Naive B cell (primary cell): ENCODE measurements around the gene MTHFD1. TPM values are rescaled to one million over a fixed set of nuclear protein-coding genes. Genes with fewer than 3 reads are reported as not detected.
A peak's percentile ranks its signal among the peaks of the same experiment; 100 is the strongest.

Experiments
- ATAC-seq, 2 donors: fragments of 150-1000 bp; cut with Tn5 transposase; 2 replicates each; pipeline ENCODE4 v1.10.0; 2021; ENCODE audit warnings: low read depth in 2 of 2, mild to moderate bottlenecking in 2 of 2, moderate library complexity in 2 of 2
- DNase-seq: peaks from one replicate; pipeline ENCODE4 v3.0.0; 2022
- H3K27ac Mint-ChIP-seq, 6 donors: one replicate each; pipeline ENCODE4 v1.8.0; 2020 to 2022; ENCODE audit warnings: mild to moderate bottlenecking in 6 of 6, mixed read lengths in 6 of 6, moderate library complexity in 5 of 6, inconsistent platforms in 2 of 6
- H3K27me3 Mint-ChIP-seq, 3 donors: one replicate each; pipeline ENCODE4 v1.8.0; 2021 to 2022; ENCODE audit warnings: mixed read lengths in 3 of 3, mild to moderate bottlenecking in 1 of 3
- H3K36me3 Mint-ChIP-seq, 2 donors: one replicate each; pipeline ENCODE4 v1.8.0; 2020 to 2022; ENCODE audit warnings: mixed read lengths in 2 of 2, inconsistent platforms in 1 of 2, mild to moderate bottlenecking in 1 of 2
- H3K4me1 Mint-ChIP-seq, 3 donors: one replicate each; pipeline ENCODE4 v1.8.0; 2020 to 2022; ENCODE audit warnings: mixed read lengths in 3 of 3, inconsistent platforms in 1 of 3, mild to moderate bottlenecking in 1 of 3, moderate library complexity in 1 of 3
- H3K4me3 Mint-ChIP-seq, 8 donors: one replicate each; pipeline ENCODE4 v1.8.0; 2020 to 2022; ENCODE audit warnings: mild to moderate bottlenecking in 8 of 8, mixed read lengths in 8 of 8, moderate library complexity in 8 of 8, inconsistent platforms in 2 of 8
- H3K9me3 Mint-ChIP-seq, 7 donors: one replicate each; pipeline ENCODE4 v1.8.0; 2020 to 2022; ENCODE audit warnings: mixed read lengths in 7 of 7, mild to moderate bottlenecking in 5 of 7, inconsistent platforms in 2 of 7, moderate library complexity in 1 of 7
- polyA plus RNA-seq, 6 donors: library from polyadenylated mRNA; unstranded; fragments of 300-500 nt; fragmentation: Illumina TruSeq; gene quantifications; one replicate each; pipeline ENCODE4 v1.2.3, GENCODE V29; 2021; ENCODE audit warnings: low read depth in 6 of 6

Gene MTHFD1
- polyA plus RNA-seq, 6 donors from 2014 or later: 44.1 to 74.7 (median 60.2) TPM

GRCh38 chr14:64412237-64412636 is 24.1 kb downstream of the MTHFD1 start:
- Mint-ChIP-seq H3K36me3 (peaks cover 0 to 26% of the 10 kb centered on the region in 2 donors), H3K27me3 (no peaks in the 10 kb centered on the region), H3K9me3 (no peaks in the 10 kb centered on the region), H3K4me3 (no peak overlapping the region), H3K27ac (no peak overlapping the region), H3K4me1 (peaks cover 0 to 11% (median 5%) of the 10 kb centered on the region in 3 donors)
- no peak for ATAC-seq
- no peak for DNase-seq

DNA sequence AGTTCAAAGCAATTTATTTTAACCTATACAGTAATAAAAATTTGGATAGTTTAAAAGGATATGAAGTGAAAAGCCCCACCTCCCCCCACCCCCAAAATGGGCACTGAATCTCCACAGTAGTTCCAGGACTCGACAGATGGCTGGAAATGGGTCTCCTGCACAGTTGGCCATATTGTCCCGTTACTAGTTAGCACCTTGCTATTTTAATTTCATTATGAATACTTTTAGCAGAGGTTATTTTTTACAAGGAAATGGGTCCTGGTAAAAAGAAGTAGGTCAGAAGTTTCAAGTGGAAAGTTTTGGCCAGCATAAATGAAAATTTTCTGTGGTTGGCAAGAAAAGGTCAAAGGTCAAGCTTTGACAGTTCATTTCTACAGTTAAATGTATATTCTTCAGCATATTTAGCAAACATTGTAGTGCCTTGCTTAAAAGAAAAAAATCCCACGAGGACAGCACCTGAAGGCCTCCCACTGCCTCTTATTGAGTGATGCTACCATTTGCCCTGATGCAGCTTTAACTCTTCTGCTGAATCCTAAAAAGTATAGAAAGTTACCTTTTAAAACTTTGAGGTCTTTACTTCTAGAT is 28.3 kb downstream of the MTHFD1 start:
- Mint-ChIP-seq H3K4me3 (no peak overlapping the region), H3K9me3 (no peaks in the 10 kb centered on the region), H3K4me1 (no peaks in the 10 kb centered on the region), H3K27ac (no peak overlapping the region), H3K36me3 (peaks cover 8 to 38% of the 10 kb centered on the region in 2 donors), H3K27me3 (no peaks in the 10 kb centered on the region)
- no peak for ATAC-seq
- DNase-seq: no peak

GRCh38 chr14:64417055-64417770 is 29.1 kb downstream of the MTHFD1 start:
- H3K36me3 Mint-ChIP-seq: peaks cover 8 to 30% of the 10 kb centered on the region in 2 donors
- no peaks in the 10 kb centered on the region for H3K27me3 Mint-ChIP-seq
- H3K9me3 Mint-ChIP-seq: no peaks in the 10 kb centered on the region
- H3K4me3 Mint-ChIP-seq: no peak overlapping the region
- peak overlapping the region in 1 of 6 donors; percentile 49 for H3K27ac Mint-ChIP-seq
- DNase-seq (no peak), ATAC-seq (no peak)
- H3K4me1 Mint-ChIP-seq: no peaks in the 10 kb centered on the region

- no peaks in the 10 kb centered on the region for H3K4me1 Mint-ChIP-seq
- H3K9me3 Mint-ChIP-seq: no peaks in the 10 kb centered on the region
- H3K36me3 Mint-ChIP-seq: peaks cover 8 to 30% of the 10 kb centered on the region in 2 donors
- H3K27me3 Mint-ChIP-seq: no peaks in the 10 kb centered on the region
- H3K4me3 Mint-ChIP-seq: no peak overlapping the region
- H3K27ac Mint-ChIP-seq: peak overlapping the region in 1 of 6 donors; percentile 49
- ATAC-seq (no peak), DNase-seq (no peak)
Measured at GRCh38 chr14:64417771-64418125, 29.6 kb downstream of the MTHFD1 start.

- no peaks in the 10 kb centered on the region for H3K9me3 Mint-ChIP-seq
- peaks cover 8 to 34% of the 10 kb centered on the region in 2 donors for H3K36me3 Mint-ChIP-seq
- DNase-seq (no peak), ATAC-seq (no peak)
- H3K4me3 Mint-ChIP-seq: no peak overlapping the region
- no peak overlapping the region for H3K27ac Mint-ChIP-seq
- H3K4me1 Mint-ChIP-seq: no peaks in the 10 kb centered on the region
- H3K27me3 Mint-ChIP-seq: no peaks in the 10 kb centered on the region
Measured at GRCh38 chr14:64419003-64419402, 30.9 kb downstream of the MTHFD1 start.

- ATAC-seq (no peak), DNase-seq (no peak)
- H3K27ac Mint-ChIP-seq: peak overlapping the region in 2 of 6 donors; percentile 57 to 75
- H3K4me1 Mint-ChIP-seq: no peaks in the 10 kb centered on the region
- peaks cover 8 to 39% of the 10 kb centered on the region in 2 donors for H3K36me3 Mint-ChIP-seq
- no peak overlapping the region for H3K4me3 Mint-ChIP-seq
- no peaks in the 10 kb centered on the region for H3K27me3 Mint-ChIP-seq
- no peaks in the 10 kb centered on the region for H3K9me3 Mint-ChIP-seq
Measured at GRCh38 chr14:64421166-64421565, 33.0 kb downstream of the MTHFD1 start.

DNA sequence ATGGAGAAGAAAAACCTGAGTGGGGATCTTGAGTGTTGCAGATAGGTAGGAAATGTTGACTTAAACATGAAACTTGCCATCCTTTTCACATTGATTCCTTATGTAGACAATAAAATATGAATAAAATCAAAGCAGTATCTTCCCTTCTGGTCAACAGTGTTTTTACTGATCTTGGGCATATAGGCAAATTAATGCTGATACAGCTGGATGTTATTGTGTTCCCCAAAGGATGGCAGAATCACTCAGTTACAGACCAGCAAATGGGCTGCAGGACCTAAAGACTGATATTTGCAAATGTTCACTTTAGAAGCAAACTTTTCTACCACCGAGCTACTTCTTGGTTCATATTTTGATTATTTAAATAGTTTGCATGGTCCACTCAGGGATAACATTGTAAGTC is 33.9 kb downstream of the MTHFD1 start:
- DNase-seq (no peak), ATAC-seq (no peak)
- Mint-ChIP-seq H3K4me3 (no peak overlapping the region), H3K27me3 (no peaks in the 10 kb centered on the region), H3K9me3 (no peaks in the 10 kb centered on the region), H3K4me1 (no peaks in the 10 kb centered on the region), H3K27ac (no peak overlapping the region), H3K36me3 (peaks cover 8 to 42% of the 10 kb centered on the region in 2 donors)

DNA sequence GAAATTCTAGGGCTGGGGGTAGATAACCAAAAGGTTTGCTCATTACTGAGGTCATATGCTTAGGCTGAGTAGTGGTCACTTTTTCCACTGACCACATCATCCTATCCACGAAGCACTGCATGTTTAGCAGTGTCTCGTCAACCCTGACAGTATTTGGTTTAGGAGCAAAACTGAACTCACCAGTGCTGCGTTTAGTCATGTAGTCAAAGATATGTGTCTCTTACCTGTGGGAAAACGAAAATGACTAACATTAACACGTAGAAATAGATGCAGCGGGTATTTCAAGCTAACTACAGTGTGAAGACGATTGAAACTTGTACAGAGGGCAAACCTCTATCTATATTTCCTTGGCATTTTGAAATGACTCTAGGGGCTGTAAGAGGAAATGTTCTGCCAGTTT is 34.6 kb downstream of the MTHFD1 start:
- ATAC-seq (no peak), DNase-seq (no peak)
- Mint-ChIP-seq H3K9me3 (no peaks in the 10 kb centered on the region), H3K27ac (no peak overlapping the region), H3K4me1 (no peaks in the 10 kb centered on the region), H3K36me3 (peaks cover 8 to 43% of the 10 kb centered on the region in 2 donors), H3K27me3 (no peaks in the 10 kb centered on the region), H3K4me3 (no peak overlapping the region)

- H3K36me3 Mint-ChIP-seq: peaks cover 8 to 44% of the 10 kb centered on the region in 2 donors
- H3K27ac Mint-ChIP-seq: peak overlapping the region in 1 of 6 donors; percentile 28
- no peak for DNase-seq
- H3K9me3 Mint-ChIP-seq: no peaks in the 10 kb centered on the region
- H3K27me3 Mint-ChIP-seq: no peaks in the 10 kb centered on the region
- no peaks in the 10 kb centered on the region for H3K4me1 Mint-ChIP-seq
- no peak for ATAC-seq
- no peak overlapping the region for H3K4me3 Mint-ChIP-seq
Measured at GRCh38 chr14:64423987-64424386, 35.8 kb downstream of the MTHFD1 start.

DNA sequence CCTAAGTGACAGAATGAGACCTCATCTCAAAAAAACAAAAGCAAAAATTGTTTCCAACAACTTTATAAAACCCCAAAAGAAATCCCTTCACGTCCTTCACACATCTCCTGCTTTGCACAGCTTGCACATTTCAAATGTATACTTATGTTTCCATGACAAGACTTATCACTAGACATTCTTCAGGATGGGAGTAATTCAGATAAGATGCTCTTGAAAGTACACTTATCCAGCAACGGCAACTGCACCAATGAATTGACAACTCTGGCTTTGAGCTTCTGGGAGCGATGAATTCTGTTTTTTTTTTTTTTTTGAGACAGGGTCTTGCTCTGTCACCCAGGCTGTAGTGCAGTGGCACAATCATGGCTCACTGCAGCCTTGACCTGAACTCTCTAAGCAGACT is 46.4 kb downstream of the MTHFD1 start:
- no peak overlapping the region for H3K4me3 Mint-ChIP-seq
- H3K27me3 Mint-ChIP-seq: no peaks in the 10 kb centered on the region
- no peak for ATAC-seq
- H3K9me3 Mint-ChIP-seq: no peaks in the 10 kb centered on the region
- H3K36me3 Mint-ChIP-seq: peaks cover 17 to 35% of the 10 kb centered on the region in 2 donors
- H3K27ac Mint-ChIP-seq: peak overlapping the region in 1 of 6 donors; percentile 22
- H3K4me1 Mint-ChIP-seq: no peaks in the 10 kb centered on the region
- no peak for DNase-seq

GRCh38 chr14:64438181-64438841 is 50.2 kb downstream of the MTHFD1 start:
- Mint-ChIP-seq H3K4me1 (peaks cover 0 to 1% (median 0%) of the 10 kb centered on the region in 3 donors), H3K27me3 (no peaks in the 10 kb centered on the region), H3K36me3 (peaks cover 32 to 34% of the 10 kb centered on the region in 2 donors), H3K27ac (no peak overlapping the region), H3K4me3 (no peak overlapping the region), H3K9me3 (no peaks in the 10 kb centered on the region)
- DNase-seq (no peak), ATAC-seq (no peak)

DNA sequence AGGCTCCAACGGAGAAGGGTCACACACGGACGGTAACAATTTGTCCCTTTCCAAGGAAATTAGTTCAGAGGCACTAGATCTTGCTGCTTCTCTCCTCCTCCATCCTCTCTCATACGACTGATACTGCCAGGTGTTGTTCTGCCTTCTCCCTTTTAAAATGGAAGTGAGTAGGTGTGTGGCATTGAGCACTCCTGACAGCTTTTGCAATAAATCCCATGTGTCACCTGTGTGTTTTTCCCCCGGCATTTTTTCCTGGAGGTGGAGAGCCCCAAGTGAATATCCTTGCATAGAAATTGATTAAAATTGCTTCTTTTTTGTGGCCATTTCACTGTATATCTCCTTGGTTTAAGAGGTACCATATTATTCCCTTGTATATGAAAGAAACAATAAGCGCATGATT is 51.0 kb downstream of the MTHFD1 start:
- Mint-ChIP-seq H3K4me3 (no peak overlapping the region), H3K27me3 (no peaks in the 10 kb centered on the region), H3K36me3 (peaks cover 30 to 40% of the 10 kb centered on the region in 2 donors), H3K4me1 (peaks cover under 1 to 9% (median 5%) of the 10 kb centered on the region in 3 donors), H3K27ac (peak overlapping the region in 2 of 6 donors; percentile 25 to 74), H3K9me3 (no peaks in the 10 kb centered on the region)
- no peak for DNase-seq
- ATAC-seq: no peak

GRCh38 chr14:64440494-64440893 is 52.3 kb downstream of the MTHFD1 start:
- H3K27ac Mint-ChIP-seq: no peak overlapping the region
- no peak for ATAC-seq
- DNase-seq: no peak
- no peak overlapping the region for H3K4me3 Mint-ChIP-seq
- H3K36me3 Mint-ChIP-seq: peaks cover 30 to 37% of the 10 kb centered on the region in 2 donors
- peaks cover 12 to 22% (median 18%) of the 10 kb centered on the region in 3 donors for H3K4me1 Mint-ChIP-seq
- H3K9me3 Mint-ChIP-seq: no peaks in the 10 kb centered on the region
- H3K27me3 Mint-ChIP-seq: no peaks in the 10 kb centered on the region
